Vagina (tissue), 2 donors: Measurements from ENCODE around the gene TEKT3. TPM values are rescaled to one million over a fixed set of nuclear protein-coding genes. Genes with fewer than 3 reads are reported as not detected.

ENCODE experiments used
- DNase-seq, 2 donors: peaks; one replicate each; pipeline ENCODE4 v3.0.0-alpha.2; 2017; ENCODE audit errors: extremely low spot score in 2 of 2
- H3K27ac ChIP-seq: fragments of 200-600 bp; sonication (generic); one replicate; pipeline ENCODE4 v1.5.1; 2019
- H3K27me3 ChIP-seq: fragments of 200-600 bp; sonication (generic); one replicate; pipeline ENCODE4 v1.5.1; 2019
- H3K36me3 ChIP-seq, 2 donors: fragments of 200-600 bp; sonication (generic); one replicate each; pipeline ENCODE4 v1.5.1; 2017 to 2019
- H3K4me1 ChIP-seq: fragments of 200-600 bp; sonication (generic); one replicate; pipeline ENCODE4 v1.5.1; 2019
- H3K4me3 ChIP-seq, 2 donors: fragments of 200-600 bp; sonication (generic); 1 replicate in 1 of 2; 2 replicates in 1 of 2; pipeline ENCODE4 v1.5.1; 2016 to 2019
- H3K9me3 ChIP-seq: fragments of 200-600 bp; sonication (generic); one replicate; pipeline ENCODE4 v1.5.1; 2019
- POLR2A ChIP-seq, 2 donors: fragments of 450-650 bp; IDR thresholded peaks; one replicate each; pipeline ENCODE4 v1.6.1; 2017; ENCODE audit warnings: antibody characterized with exemption in 2 of 2, mild to moderate bottlenecking in 2 of 2, moderate library complexity in 2 of 2
- POLR2AphosphoS5 ChIP-seq, 2 donors: sonication (generic); formaldehyde crosslinking; IDR thresholded peaks; one replicate each; pipeline ENCODE4 v1.9.0; 2017; ENCODE audit warnings: antibody characterized with exemption in 2 of 2, mild to moderate bottlenecking in 2 of 2, low read depth in 1 of 2; ENCODE audit not compliant: insufficient read depth in 1 of 2
- intact Hi-C: fragments of 100-400 bp; cut with DNase I; formaldehyde crosslinking; loops from one replicate; pipeline ENCODE4 v1.15.1; 2023
- total RNA-seq: library from RNA; depleted of rRNA; stranded (reverse); fragments of >200 nt; gene quantifications from one replicate; pipeline ENCODE4 v1.2.3, GENCODE V29; 2016
- TF ChIP-seq, protein P1 (sequence below), 3 experiments: fragments of 450-650 bp in 2 of 3; fragments of 200-600 bp in 1 of 3; sonication (generic) in 1 of 3; IDR thresholded peaks; one replicate each; pipeline ENCODE4 v1.5.1; 2017 to 2019; ENCODE audit warnings: antibody characterized with exemption in 3 of 3, mild to moderate bottlenecking in 2 of 3, moderate library complexity in 2 of 3

Gene TEKT3
- total RNA-seq, 1 donor from 2014 or later = not detected

DNA sequence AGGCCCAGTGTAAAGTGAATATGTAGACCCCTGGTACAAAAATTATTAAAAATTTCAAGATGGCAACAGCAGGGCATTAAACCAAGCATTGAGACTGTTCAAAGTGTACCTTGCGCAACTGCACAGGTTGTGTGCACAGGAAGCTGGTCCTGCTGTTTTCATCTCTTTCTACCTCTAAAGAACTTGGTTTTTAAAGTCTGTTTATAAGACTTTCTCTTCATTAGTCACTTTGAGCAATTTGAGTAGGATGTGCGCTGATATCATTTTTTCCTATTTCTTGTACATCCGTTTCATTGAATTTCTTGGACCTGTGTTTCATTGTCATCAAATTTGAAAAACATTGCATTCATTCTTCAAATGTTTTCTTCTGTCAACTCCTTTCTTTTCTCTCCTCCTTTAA lies 59.5 kb downstream of the TEKT3 start:
- no peak overlapping the region for H3K27ac ChIP-seq
- DNase-seq = no peak
- TF ChIP-seq POLR2A (IDR thresholded peaks at IDR 0.05) (no peak), POLR2AphosphoS5 (IDR thresholded peaks at IDR 0.05; ENCODE audit: insufficient read depth in 1 of 2, low read depth in 1 of 2) (no peak)
- TF ChIP-seq, protein P1, sequence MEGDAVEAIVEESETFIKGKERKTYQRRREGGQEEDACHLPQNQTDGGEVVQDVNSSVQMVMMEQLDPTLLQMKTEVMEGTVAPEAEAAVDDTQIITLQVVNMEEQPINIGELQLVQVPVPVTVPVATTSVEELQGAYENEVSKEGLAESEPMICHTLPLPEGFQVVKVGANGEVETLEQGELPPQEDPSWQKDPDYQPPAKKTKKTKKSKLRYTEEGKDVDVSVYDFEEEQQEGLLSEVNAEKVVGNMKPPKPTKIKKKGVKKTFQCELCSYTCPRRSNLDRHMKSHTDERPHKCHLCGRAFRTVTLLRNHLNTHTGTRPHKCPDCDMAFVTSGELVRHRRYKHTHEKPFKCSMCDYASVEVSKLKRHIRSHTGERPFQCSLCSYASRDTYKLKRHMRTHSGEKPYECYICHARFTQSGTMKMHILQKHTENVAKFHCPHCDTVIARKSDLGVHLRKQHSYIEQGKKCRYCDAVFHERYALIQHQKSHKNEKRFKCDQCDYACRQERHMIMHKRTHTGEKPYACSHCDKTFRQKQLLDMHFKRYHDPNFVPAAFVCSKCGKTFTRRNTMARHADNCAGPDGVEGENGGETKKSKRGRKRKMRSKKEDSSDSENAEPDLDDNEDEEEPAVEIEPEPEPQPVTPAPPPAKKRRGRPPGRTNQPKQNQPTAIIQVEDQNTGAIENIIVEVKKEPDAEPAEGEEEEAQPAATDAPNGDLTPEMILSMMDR (IDR thresholded peaks at IDR 0.05) = no peak
- H3K4me1 ChIP-seq = no peaks in the 10 kb centered on the region
- H3K27me3 ChIP-seq = no peaks in the 10 kb centered on the region
- no peak overlapping the region for H3K4me3 ChIP-seq
- no peaks in the 10 kb centered on the region for H3K36me3 ChIP-seq
- intact Hi-C loops = no loop called here
- no peaks in the 10 kb centered on the region for H3K9me3 ChIP-seq

DNA sequence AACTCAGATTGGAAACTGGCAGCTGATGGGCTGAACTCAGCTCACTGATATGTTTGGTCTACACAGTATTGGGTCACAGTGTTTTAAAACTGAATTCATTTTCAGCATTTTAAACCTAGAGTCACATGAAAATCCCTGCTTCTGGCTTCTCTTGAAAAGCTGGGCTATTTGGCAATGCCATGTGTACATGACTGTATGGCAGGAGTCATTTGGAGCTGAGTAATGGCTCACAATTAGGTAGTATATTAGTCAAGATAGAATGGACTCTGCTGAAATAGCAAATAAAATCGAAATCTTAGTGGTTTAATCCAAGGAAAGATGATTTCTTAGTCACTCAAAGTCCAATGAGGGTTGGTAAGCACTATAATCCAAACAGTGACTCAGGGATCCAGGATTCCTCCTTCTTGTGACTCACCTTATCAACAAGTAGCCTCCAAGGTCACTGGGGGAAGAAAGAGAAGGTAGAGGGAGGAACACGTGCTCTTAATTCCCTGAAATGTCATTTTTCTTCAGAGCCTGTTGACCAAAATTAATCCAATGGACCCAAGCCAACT lies 62.4 kb downstream of the TEKT3 start:
- H3K4me3 ChIP-seq = no peak overlapping the region
- intact Hi-C loops = no loop called here
- H3K4me1 ChIP-seq = peaks cover 4% of the 10 kb centered on the region
- H3K36me3 ChIP-seq = no peaks in the 10 kb centered on the region
- no peaks in the 10 kb centered on the region for H3K9me3 ChIP-seq
- TF ChIP-seq POLR2A (IDR thresholded peaks at IDR 0.05) (no peak), POLR2AphosphoS5 (IDR thresholded peaks at IDR 0.05; ENCODE audit: insufficient read depth in 1 of 2, low read depth in 1 of 2) (no peak)
- TF ChIP-seq, protein P1 (IDR thresholded peaks at IDR 0.05) = no peak
- H3K27me3 ChIP-seq = no peaks in the 10 kb centered on the region
- no peak for DNase-seq
- peak overlapping the region; percentile 48 for H3K27ac ChIP-seq

DNA sequence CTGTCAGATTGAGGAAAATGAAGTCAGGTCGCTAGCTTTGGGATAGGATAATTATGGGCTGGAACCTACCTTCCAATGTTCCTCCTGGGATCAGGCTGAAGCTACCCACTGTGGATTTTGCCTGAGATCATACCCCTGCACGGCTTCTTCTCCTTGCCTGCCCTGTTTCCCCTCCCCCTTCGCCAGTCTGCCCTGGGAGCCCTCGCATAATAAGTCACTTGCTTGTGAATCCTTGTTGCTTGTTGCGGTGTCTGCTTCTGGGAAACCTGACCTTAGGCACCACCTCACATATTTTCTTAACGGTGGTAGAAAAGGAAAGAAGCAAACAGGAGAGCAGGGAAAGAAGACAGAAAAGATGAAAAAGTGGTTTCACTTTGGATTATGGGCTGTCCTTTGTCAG lies 63.0 kb downstream of the TEKT3 start:
- H3K9me3 ChIP-seq = no peaks in the 10 kb centered on the region
- H3K36me3 ChIP-seq = no peaks in the 10 kb centered on the region
- intact Hi-C loops = no loop called here
- no peak overlapping the region for H3K4me3 ChIP-seq
- no peak for TF ChIP-seq POLR2A (IDR thresholded peaks at IDR 0.05)
- no peak for TF ChIP-seq POLR2AphosphoS5 (IDR thresholded peaks at IDR 0.05; ENCODE audit: insufficient read depth in 1 of 2, low read depth in 1 of 2)
- TF ChIP-seq, protein P1 (IDR thresholded peaks at IDR 0.05) = no peak
- H3K27ac ChIP-seq = peak overlapping the region; percentile 48
- peaks cover 10% of the 10 kb centered on the region for H3K4me1 ChIP-seq
- H3K27me3 ChIP-seq = no peaks in the 10 kb centered on the region
- no peak for DNase-seq

DNA sequence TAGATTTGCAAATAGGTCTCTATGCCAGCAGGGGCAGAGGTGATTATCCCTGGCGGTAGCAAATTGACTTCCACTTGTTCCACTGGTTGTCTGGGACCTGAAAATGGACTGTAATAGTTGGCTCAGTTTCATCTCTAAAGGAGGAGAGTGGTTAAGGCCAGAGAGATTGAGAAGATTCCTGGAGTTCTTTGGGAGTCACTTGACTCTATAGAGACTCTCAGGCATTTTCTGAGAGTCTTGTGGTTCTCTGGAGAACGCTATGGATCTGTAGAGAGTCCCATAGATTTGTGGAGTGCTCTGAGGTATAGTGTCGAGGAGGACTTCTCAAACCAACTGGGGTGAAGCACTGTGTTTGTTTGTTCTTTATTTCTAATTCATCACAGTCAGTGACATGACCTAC lies 67.4 kb downstream of the TEKT3 start:
- TF ChIP-seq POLR2AphosphoS5 (IDR thresholded peaks at IDR 0.05; ENCODE audit: insufficient read depth in 1 of 2, low read depth in 1 of 2) = no peak
- no peak for TF ChIP-seq POLR2A (IDR thresholded peaks at IDR 0.05)
- TF ChIP-seq, protein P1 (IDR thresholded peaks at IDR 0.05) = no peak
- H3K27me3 ChIP-seq = no peaks in the 10 kb centered on the region
- H3K4me1 ChIP-seq = peaks cover 30% of the 10 kb centered on the region
- H3K4me3 ChIP-seq = no peak overlapping the region
- no peaks in the 10 kb centered on the region for H3K36me3 ChIP-seq
- peak overlapping the region; percentile 71 for H3K27ac ChIP-seq
- H3K9me3 ChIP-seq = no peaks in the 10 kb centered on the region
- no peak for DNase-seq
- intact Hi-C loops = no loop called here

DNA sequence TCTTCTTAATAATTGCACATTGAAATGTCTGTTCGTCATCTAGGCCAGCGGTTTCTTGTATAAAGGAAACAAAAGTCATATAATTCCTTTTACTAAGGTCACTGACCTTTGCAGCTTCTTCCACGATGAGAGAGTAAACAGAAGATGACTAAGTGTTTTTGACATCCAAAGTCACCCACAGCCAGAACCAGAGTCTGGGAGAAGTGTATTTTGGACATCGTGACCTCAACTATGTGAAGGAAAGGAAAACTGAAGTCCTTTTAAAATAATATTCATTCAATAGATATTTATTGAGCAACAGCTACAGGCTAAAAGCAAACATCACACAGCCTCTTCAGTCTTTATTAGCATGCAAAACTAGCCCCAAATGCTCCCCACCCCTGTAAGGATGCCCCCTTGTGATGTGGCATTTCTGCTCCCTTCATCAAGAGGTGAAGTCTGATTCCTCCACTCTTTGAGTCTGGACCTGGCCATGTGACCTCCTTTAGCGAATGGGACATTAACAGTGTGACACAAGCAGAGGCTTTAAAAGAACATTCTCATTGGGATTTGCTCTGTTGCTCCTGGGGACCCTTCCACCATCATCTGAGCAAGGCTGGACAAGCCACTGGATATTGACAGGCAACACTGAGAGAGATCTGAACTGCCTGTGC lies 68.1 kb downstream of the TEKT3 start:
- Histone ChIP-seq H3K36me3 (no peaks in the 10 kb centered on the region), H3K27me3 (no peaks in the 10 kb centered on the region), H3K9me3 (no peaks in the 10 kb centered on the region), H3K4me1 (peaks cover 34% of the 10 kb centered on the region), H3K4me3 (no peak overlapping the region), H3K27ac (peak overlapping the region; percentile 71)
- no peak for DNase-seq
- no peak for TF ChIP-seq POLR2A (IDR thresholded peaks at IDR 0.05)
- TF ChIP-seq POLR2AphosphoS5 (IDR thresholded peaks at IDR 0.05; ENCODE audit: insufficient read depth in 1 of 2, low read depth in 1 of 2) = peak; percentile 26 to 40
- TF ChIP-seq, protein P1 (IDR thresholded peaks at IDR 0.05) = no peak
- intact Hi-C loops = no loop called here
